Activated T-cell treated with anti-CD3 and anti-CD28 coated beads, Interleukin-2, amount 50 U/mL, for 72 hours (primary cell): ENCODE measurements around the gene ARHGEF19. TPM values are rescaled to one million over a fixed set of nuclear protein-coding genes. Genes with fewer than 3 reads are reported as not detected.

Experiments used
- ATAC-seq, 2 donors: fragments of 150-1000 bp; cut with Tn5 transposase; replicated peaks in 1 of 2; 2 replicates each; pipeline ENCODE4 v1.10.0; 2021; ENCODE audit warnings: moderate library complexity in 2 of 2, mild to moderate bottlenecking in 1 of 2
- DNase-seq, 2 donors: peaks; one replicate each; pipeline ENCODE4 v3.0.0; 2021 to 2022; ENCODE audit warnings: mixed read lengths in 1 of 2
- H3K27ac Mint-ChIP-seq: one replicate; pipeline ENCODE4 v1.8.0; 2022; ENCODE audit warnings: mild to moderate bottlenecking, moderate library complexity, mixed read lengths
- H3K27me3 Mint-ChIP-seq: one replicate; pipeline ENCODE4 v1.8.0; 2022; ENCODE audit warnings: low read depth, mixed read lengths
- H3K36me3 Mint-ChIP-seq, 2 donors: one replicate each; pipeline ENCODE4 v1.8.0; 2022; ENCODE audit warnings: mixed read lengths in 2 of 2, mild to moderate bottlenecking in 1 of 2; ENCODE audit not compliant: insufficient read depth in 2 of 2
- H3K4me1 Mint-ChIP-seq: one replicate; pipeline ENCODE4 v1.8.0; 2022; ENCODE audit warnings: low read depth, mixed read lengths
- H3K4me3 Mint-ChIP-seq, 2 donors: one replicate each; pipeline ENCODE4 v1.8.0; 2022; ENCODE audit warnings: mild to moderate bottlenecking in 2 of 2, mixed read lengths in 2 of 2, moderate library complexity in 2 of 2
- H3K9me3 Mint-ChIP-seq, 2 donors: one replicate each; pipeline ENCODE4 v1.8.0; 2022; ENCODE audit warnings: mixed read lengths in 2 of 2
- total RNA-seq, 2 donors: library from RNA; stranded (reverse); gene quantifications; one replicate each; pipeline ENCODE4 v1.2.3, GENCODE V29; 2022

The ARHGEF19 gene
- total RNA-seq, 2 donors from 2014 or later = 7.0 to 9.9 TPM

GRCh38 chr1:16152481-16153087 is 59.9 kb downstream of the ARHGEF19 start:
- no peaks in the 10 kb centered on the region for H3K36me3 Mint-ChIP-seq
- no peak overlapping the region for H3K27ac Mint-ChIP-seq
- ATAC-seq (no peak), DNase-seq (no peak)
- H3K9me3 Mint-ChIP-seq = no peaks in the 10 kb centered on the region
- H3K27me3 Mint-ChIP-seq = peaks cover 15% of the 10 kb centered on the region
- no peak overlapping the region for H3K4me3 Mint-ChIP-seq
- peaks cover 16% of the 10 kb centered on the region for H3K4me1 Mint-ChIP-seq

DNA sequence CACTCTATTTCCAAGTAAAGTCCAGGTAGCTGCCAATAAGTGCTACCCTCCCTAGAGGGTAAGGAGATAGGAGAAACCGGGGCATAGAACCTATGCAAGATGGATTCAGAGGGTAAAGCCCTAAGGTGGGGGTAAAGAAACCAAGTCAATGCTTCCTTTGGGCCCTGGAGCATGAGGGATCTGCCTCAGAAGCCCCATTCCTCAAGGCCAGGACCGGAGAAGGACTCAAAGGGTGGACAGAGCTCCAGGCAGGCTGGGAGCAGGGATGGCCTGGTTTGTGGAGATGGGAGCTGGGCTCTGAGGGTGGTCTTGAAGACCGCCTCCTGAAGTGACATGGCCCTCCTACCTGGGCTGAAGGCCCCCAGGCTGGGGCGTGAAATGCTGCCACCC is 60.5 kb downstream of the ARHGEF19 start:
- H3K4me3 Mint-ChIP-seq = no peak overlapping the region
- no peak for DNase-seq
- H3K27ac Mint-ChIP-seq = no peak overlapping the region
- peaks cover 15% of the 10 kb centered on the region for H3K27me3 Mint-ChIP-seq
- H3K9me3 Mint-ChIP-seq = no peaks in the 10 kb centered on the region
- ATAC-seq = no peak
- H3K4me1 Mint-ChIP-seq = peaks cover 10% of the 10 kb centered on the region
- H3K36me3 Mint-ChIP-seq = no peaks in the 10 kb centered on the region

DNA sequence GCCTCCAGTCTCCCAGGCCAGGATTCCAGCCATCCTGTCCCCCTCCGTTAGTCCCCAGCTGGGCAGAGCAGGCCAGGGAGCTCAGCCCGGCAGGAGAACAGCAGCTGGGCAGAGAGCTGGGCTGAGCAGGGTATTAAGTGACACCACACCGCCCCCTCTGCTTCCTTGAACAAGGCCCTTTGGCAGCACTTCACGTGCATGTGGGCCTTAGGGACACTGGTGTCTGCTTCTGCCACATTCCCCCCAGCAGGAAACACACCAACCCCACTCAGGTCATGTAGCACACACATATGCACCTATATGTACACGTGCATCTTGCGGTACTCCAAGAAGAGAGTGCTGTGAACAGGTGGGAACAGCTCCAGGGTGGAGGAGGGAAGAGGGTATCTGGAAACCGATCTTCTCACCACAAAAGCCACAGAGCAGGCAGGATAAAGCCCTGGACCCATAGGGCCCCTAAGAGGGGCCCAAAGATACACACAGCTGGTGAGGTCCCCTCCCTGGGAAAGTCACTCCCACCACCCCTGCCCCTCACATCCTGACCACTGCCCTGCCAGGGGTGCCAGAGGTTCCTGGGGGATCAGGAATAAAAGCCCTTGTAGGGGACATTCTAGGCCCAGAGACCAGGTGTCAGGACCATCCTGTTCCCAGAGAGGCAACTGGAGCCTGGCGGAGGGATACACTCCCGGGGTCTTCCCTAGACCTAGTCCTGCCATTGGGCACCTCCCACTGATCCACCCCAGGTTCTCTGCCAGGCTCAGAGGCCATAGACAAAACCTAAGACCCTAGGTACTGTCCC is 61.1 kb downstream of the ARHGEF19 start:
- H3K27ac Mint-ChIP-seq = no peak overlapping the region
- no peak for DNase-seq

GRCh38 chr1:16150508-16150907 is 61.9 kb downstream of the ARHGEF19 start:
- no peak overlapping the region for H3K4me3 Mint-ChIP-seq
- ATAC-seq (no peak), DNase-seq (no peak)
- H3K36me3 Mint-ChIP-seq = no peaks in the 10 kb centered on the region
- H3K27me3 Mint-ChIP-seq = peaks cover 15% of the 10 kb centered on the region
- no peak overlapping the region for H3K27ac Mint-ChIP-seq
- no peaks in the 10 kb centered on the region for H3K9me3 Mint-ChIP-seq
- H3K4me1 Mint-ChIP-seq = peaks cover 8% of the 10 kb centered on the region

More for the DNA sequence above, 61.1 kb downstream of the ARHGEF19 start:
- H3K36me3 Mint-ChIP-seq = no peaks in the 10 kb centered on the region
- H3K9me3 Mint-ChIP-seq = no peaks in the 10 kb centered on the region
- ATAC-seq = no peak
- peaks cover 8% of the 10 kb centered on the region for H3K4me1 Mint-ChIP-seq
- H3K27me3 Mint-ChIP-seq = peaks cover 15% of the 10 kb centered on the region
- H3K4me3 Mint-ChIP-seq = no peak overlapping the region

GRCh38 chr1:16149702-16150488 is 62.6 kb downstream of the ARHGEF19 start:
- Mint-ChIP-seq H3K36me3 (no peaks in the 10 kb centered on the region), H3K9me3 (no peaks in the 10 kb centered on the region), H3K4me1 (peaks cover 8% of the 10 kb centered on the region), H3K27me3 (peaks cover 15% of the 10 kb centered on the region), H3K4me3 (no peak overlapping the region), H3K27ac (no peak overlapping the region)
- no peak for DNase-seq
- ATAC-seq = no peak

DNA sequence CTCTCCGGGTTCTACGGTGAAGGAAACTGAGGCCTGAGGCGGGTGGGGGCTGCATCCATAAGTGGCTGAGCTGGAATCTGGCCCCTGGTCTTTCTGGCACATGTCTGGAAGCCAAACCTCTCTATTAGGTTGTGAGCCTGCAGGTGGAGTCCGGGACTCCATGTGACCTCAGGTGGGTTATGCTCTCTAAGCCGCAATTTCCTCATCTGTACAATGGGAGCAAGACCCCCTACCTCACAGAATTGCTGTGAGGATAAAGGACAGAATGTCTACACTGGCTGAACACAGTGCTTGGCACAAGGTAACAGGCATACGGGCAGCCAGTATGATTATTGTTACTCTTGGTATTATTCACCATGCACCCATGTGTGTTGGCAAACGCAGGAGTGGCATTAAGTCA is 63.3 kb downstream of the ARHGEF19 start:
- Mint-ChIP-seq H3K4me1 (peaks cover 5% of the 10 kb centered on the region), H3K36me3 (no peaks in the 10 kb centered on the region), H3K4me3 (no peak overlapping the region), H3K27me3 (peaks cover 15% of the 10 kb centered on the region), H3K27ac (no peak overlapping the region), H3K9me3 (no peaks in the 10 kb centered on the region)
- DNase-seq (no peak), ATAC-seq (no peak)

DNA sequence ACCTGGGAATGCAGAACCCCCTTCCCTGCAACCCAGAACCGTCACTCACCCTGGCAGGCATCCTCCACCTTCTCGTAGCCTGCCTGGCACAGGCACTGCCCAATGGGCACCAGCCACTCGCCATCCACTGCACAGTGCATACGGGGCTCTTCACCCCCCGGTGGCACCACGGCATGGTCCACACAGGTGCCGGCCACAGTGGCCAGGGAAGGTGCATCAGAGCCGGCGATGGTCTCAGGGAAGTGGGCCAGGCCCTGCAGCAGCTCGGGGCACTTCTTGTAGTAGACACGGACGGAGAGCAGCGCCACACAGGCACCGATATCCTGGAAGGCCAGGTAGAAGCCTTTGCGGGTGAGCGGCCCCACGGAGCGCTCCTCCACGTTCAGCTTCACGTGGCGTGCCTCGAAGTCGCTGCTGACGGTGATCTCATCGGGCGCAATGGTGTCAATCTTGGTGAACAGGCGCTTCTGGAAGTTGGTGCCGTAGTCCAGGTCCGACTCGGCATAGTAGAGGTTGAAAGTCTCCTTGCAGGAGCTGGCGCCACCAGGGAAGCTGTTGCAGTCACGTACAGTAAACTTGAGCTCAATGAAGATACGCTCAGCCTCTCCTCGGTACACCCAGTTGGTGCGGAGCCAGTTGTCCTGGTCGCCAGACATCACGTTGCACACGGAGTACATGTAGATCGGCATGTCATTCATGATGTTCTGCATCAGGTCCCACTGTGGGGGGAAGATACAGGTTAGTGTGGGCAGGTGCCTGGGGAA is 63.9 kb downstream of the ARHGEF19 start:
- Mint-ChIP-seq H3K27ac (no peak overlapping the region), H3K9me3 (no peaks in the 10 kb centered on the region), H3K27me3 (peaks cover 13% of the 10 kb centered on the region), H3K4me3 (no peak overlapping the region), H3K4me1 (peaks cover 4% of the 10 kb centered on the region), H3K36me3 (no peaks in the 10 kb centered on the region)
- ATAC-seq = no peak
- no peak for DNase-seq

Other genes starting within 250 kb of the ARHGEF19 start
- gene ZBTB17, start 236.6 kb downstream of the ARHGEF19 start, total RNA-seq = 10 to 100 TPM; 76.0 to 84.1 TPM
- gene SRARP, start 208.4 kb downstream of the ARHGEF19 start, total RNA-seq = not detected
- not detected for gene HSPB7, start 194.6 kb downstream of the ARHGEF19 start, total RNA-seq
- not detected for gene CLCNKA, start 190.6 kb downstream of the ARHGEF19 start, total RNA-seq
- not detected for gene CLCNKB, start 168.9 kb downstream of the ARHGEF19 start, total RNA-seq
- under 1 TPM; 0.32 to 0.86 TPM for gene FAM131C, start 139.0 kb downstream of the ARHGEF19 start, total RNA-seq
- under 1 TPM in 1 of 2 donors, not detected in 1; 0.43 TPM for gene EPHA2, start 56.6 kb downstream of the ARHGEF19 start, total RNA-seq
- 1 to 10 TPM; 3.0 to 7.8 TPM for gene CPLANE2, start 24.5 kb upstream of the ARHGEF19 start, total RNA-seq
- gene FBXO42, start 139.8 kb upstream of the ARHGEF19 start, total RNA-seq = 10 to 100 TPM; 18.2 to 23.7 TPM
- 100 to 1,000 TPM; 145 to 151 TPM for gene SZRD1, start 154.6 kb upstream of the ARHGEF19 start, total RNA-seq
- not detected for gene SPATA21, start 224.8 kb upstream of the ARHGEF19 start, total RNA-seq
- 10 to 100 TPM; 80.4 to 84.5 TPM for gene NECAP2, start 228.1 kb upstream of the ARHGEF19 start, total RNA-seq